CD14-positive monocyte (primary cell): ENCODE data around the gene SPTBN1. TPM values are rescaled to one million over a fixed set of nuclear protein-coding genes. Genes with fewer than 3 reads are reported as not detected.

Experiments used
- DNase-seq, 3 donors: peaks; one replicate each; pipeline ENCODE4 v3.0.0-alpha.2; 2011 to 2022
- H2AFZ ChIP-seq: 2 replicates; pipeline ENCODE4 v1.6.0; 2012; ENCODE audit warnings: mild to moderate bottlenecking, low read depth, low read length, inconsistent platforms; ENCODE audit not compliant: insufficient read depth, poor library complexity, severe bottlenecking
- H3K27ac ChIP-seq, 2 donors: 1 replicate in 1 of 2; 2 replicates in 1 of 2; pipeline ENCODE4 v1.5.1; 2012 to 2013; ENCODE audit warnings: low read length in 2 of 2, control low read depth in 1 of 2, inconsistent platforms in 1 of 2, low read depth in 1 of 2, mild to moderate bottlenecking in 1 of 2
- H3K27me3 ChIP-seq, 2 donors: one replicate each; pipeline versions ENCODE4 v1.6.0 to v1.6.1; 2011 to 2013; ENCODE audit warnings: low read length in 2 of 2; ENCODE audit not compliant: control insufficient read depth in 2 of 2, insufficient read depth in 2 of 2
- H3K36me3 ChIP-seq, 2 donors: replicated peaks in 1 of 2; 1 replicate in 1 of 2; 2 replicates in 1 of 2; pipeline versions ENCODE4 v1.5.1 to v1.6.1; 2012 to 2013; ENCODE audit warnings: low read length in 2 of 2, control low read depth in 1 of 2, inconsistent platforms in 1 of 2, mild to moderate bottlenecking in 1 of 2; ENCODE audit not compliant: insufficient read depth in 2 of 2, control insufficient read depth in 1 of 2
- H3K4me1 ChIP-seq, 2 donors: 1 replicate in 1 of 2; 2 replicates in 1 of 2; pipeline versions ENCODE4 v1.5.1 to v1.6.1; 2012 to 2013; ENCODE audit warnings: low read length in 2 of 2, control low read depth in 1 of 2, inconsistent platforms in 1 of 2, mild to moderate bottlenecking in 1 of 2, moderate library complexity in 1 of 2; ENCODE audit not compliant: insufficient read depth in 2 of 2, control insufficient read depth in 1 of 2
- H3K4me2 ChIP-seq: replicated peaks from 2 replicates; pipeline ENCODE3; 2012; ENCODE audit warnings: low read length, moderate library complexity, mild to moderate bottlenecking; ENCODE audit not compliant: poor library complexity, severe bottlenecking; ENCODE audit errors: extremely low read depth
- H3K4me3 ChIP-seq, 3 experiments: fragments of 200-600 bp in 1 of 3; sonication (generic) in 1 of 3; replicated peaks in 1 of 3; 1 replicate in 2 of 3; 2 replicates in 1 of 3; pipeline ENCODE4 v1.5.1; 2011 to 2013; ENCODE audit warnings: low read length in 3 of 3, mild to moderate bottlenecking in 3 of 3, control low read depth in 2 of 3, low read depth in 2 of 3, inconsistent platforms in 1 of 3, moderate library complexity in 1 of 3
- H3K79me2 ChIP-seq: 2 replicates; pipeline ENCODE4 v1.6.0; 2012; ENCODE audit warnings: mild to moderate bottlenecking, control low read depth, inconsistent platforms, low read length, moderate library complexity; ENCODE audit not compliant: insufficient read depth
- H3K9ac ChIP-seq: 2 replicates; pipeline ENCODE4 v1.6.0; 2017; ENCODE audit warnings: low read length, mild to moderate bottlenecking; ENCODE audit not compliant: insufficient read depth, poor library complexity, severe bottlenecking
- H3K9me3 ChIP-seq, 2 donors: replicated peaks in 1 of 2; 1 replicate in 1 of 2; 2 replicates in 1 of 2; pipeline versions ENCODE4 v1.5.1 to v1.6.1; 2012 to 2013; ENCODE audit warnings: low read length in 2 of 2, control low read depth in 1 of 2; ENCODE audit not compliant: control insufficient read depth in 1 of 2, insufficient read depth in 1 of 2
- H4K20me1 ChIP-seq: 2 replicates; pipeline ENCODE4 v1.6.0; 2012; ENCODE audit warnings: mild to moderate bottlenecking, low read length, control low read depth, moderate library complexity; ENCODE audit not compliant: insufficient read depth
- H3K27ac Mint-ChIP-seq, 7 donors: one replicate each; pipeline ENCODE4 v1.8.0; 2020; ENCODE audit warnings: mild to moderate bottlenecking in 7 of 7, mixed read lengths in 7 of 7, moderate library complexity in 6 of 7, inconsistent platforms in 2 of 7
- H3K27me3 Mint-ChIP-seq, 3 donors: one replicate each; pipeline ENCODE4 v1.8.0; 2021 to 2022; ENCODE audit warnings: low read depth in 3 of 3, mild to moderate bottlenecking in 3 of 3, mixed read lengths in 3 of 3, moderate library complexity in 3 of 3, inconsistent platforms in 1 of 3
- H3K36me3 Mint-ChIP-seq, 2 donors: one replicate each; pipeline ENCODE4 v1.8.0; 2020; ENCODE audit warnings: mixed read lengths in 2 of 2, inconsistent platforms in 1 of 2, mild to moderate bottlenecking in 1 of 2
- H3K4me1 Mint-ChIP-seq: one replicate; pipeline ENCODE4 v1.8.0; 2020; ENCODE audit warnings: mild to moderate bottlenecking, mixed read lengths
- H3K4me3 Mint-ChIP-seq, 2 donors: one replicate each; pipeline ENCODE4 v1.8.0; 2020; ENCODE audit warnings: mild to moderate bottlenecking in 2 of 2, mixed read lengths in 2 of 2, moderate library complexity in 1 of 2
- H3K9me3 Mint-ChIP-seq, 7 donors: one replicate each; pipeline ENCODE4 v1.8.0; 2020 to 2022; ENCODE audit warnings: mixed read lengths in 7 of 7, mild to moderate bottlenecking in 6 of 7, moderate library complexity in 6 of 7, inconsistent platforms in 2 of 7
- CTCF ChIP-seq: fragments of 200-600 bp; IDR thresholded peaks from one replicate; pipeline ENCODE4 v1.8.0; 2022; ENCODE audit warnings: antibody characterized with exemption, mild to moderate bottlenecking
- WGBS: methylation state at CpG from one replicate; pipeline ENCODE4 v1.1.5; 2013; ENCODE audit warnings: missing lambda C conversion rate; ENCODE audit not compliant: insufficient coverage; 5-methylcytosine and 5-hydroxymethylcytosine counted together
- intact Hi-C, 2 donors: fragments of 100-400 bp; cut with micrococcal nuclease; formaldehyde crosslinking; loops; one replicate each; pipeline versions ENCODE4 v1.15.0 to v1.15.1; 2023
- polyA plus RNA-seq, 3 donors: library from polyadenylated mRNA; depleted of rRNA in 1 of 3; unstranded in 2 of 3; stranded (reverse) in 1 of 3; fragments of 300-500 nt in 2 of 3; fragments of >200 nt in 1 of 3; fragmentation: Illumina TruSeq in 2 of 3; gene quantifications; 1 replicate in 2 of 3; 2 replicates in 1 of 3; pipeline ENCODE4 v1.2.3, GENCODE V29; 2012 to 2021

SPTBN1 gene
- polyA plus RNA-seq, 3 donors = 0.79 to 2.8 (median 1.7) TPM

- no peaks in the 10 kb centered on the region for H3K36me3 Mint-ChIP-seq
- Histone ChIP-seq H4K20me1 (no peaks in the 10 kb centered on the region), H2AFZ (peak overlapping the region; percentile 86), H3K9me3 (no peaks in the 10 kb centered on the region), H3K27me3 (peaks cover 0 to 5% of the 10 kb centered on the region in 2 donors), H3K9ac (no peak overlapping the region), H3K27ac (no peak overlapping the region), H3K4me3 (peak overlapping the region in 1 of 3 experiments; percentile 39), H3K36me3 (no peaks in the 10 kb centered on the region), H3K4me1 (peaks cover 9% of the 10 kb centered on the region in 2 donors), H3K4me2 (peak overlapping the region; percentile 59), H3K79me2 (no peaks in the 10 kb centered on the region)
- DNase-seq = peak in 1 of 3 donors; percentile 5
- peaks cover 0 to 1% (median 1%) of the 10 kb centered on the region in 3 donors for H3K27me3 Mint-ChIP-seq
- intact Hi-C loops = no loop called here
- WGBS = 5% methylated on average over 10 of the region's 13 CpGs
- H3K9me3 Mint-ChIP-seq = peaks cover 0 to 7% (median 0%) of the 10 kb centered on the region in 7 donors
- no peak for TF ChIP-seq CTCF
- peak overlapping the region in 2 of 7 donors; percentile 6 to 13 for H3K27ac Mint-ChIP-seq
- peaks cover 15% of the 10 kb centered on the region for H3K4me1 Mint-ChIP-seq
- peak overlapping the region; percentile 33 to 89 for H3K4me3 Mint-ChIP-seq
Observed at GRCh38 chr2:54429811-54430551, 26.1 kb upstream of the SPTBN1 start.

DNA sequence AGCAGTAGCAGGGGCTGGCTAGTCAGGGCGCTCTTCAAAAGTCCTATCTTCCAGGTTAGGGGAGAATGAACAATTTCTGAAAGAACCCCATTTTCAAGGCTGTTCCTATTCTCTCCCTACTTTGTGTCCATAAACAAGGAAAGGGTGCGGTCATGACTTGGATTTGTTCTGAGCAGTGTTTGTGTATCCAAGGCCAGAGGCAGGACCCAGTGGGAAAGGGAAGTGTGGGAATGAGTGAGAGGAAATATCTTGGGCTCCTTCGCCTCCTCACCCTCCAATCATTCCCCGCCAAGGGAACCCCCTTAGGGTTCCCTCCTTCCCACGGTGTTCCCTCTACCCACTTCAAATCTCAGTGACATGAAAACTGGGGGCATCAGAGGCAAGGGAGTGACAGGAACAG, 25.5 kb upstream of the SPTBN1 start:
- DNase-seq = no peak
- Histone ChIP-seq H3K9me3 (no peaks in the 10 kb centered on the region), H3K27ac (no peak overlapping the region), H3K79me2 (no peaks in the 10 kb centered on the region), H3K27me3 (no peaks in the 10 kb centered on the region), H3K4me3 (no peak overlapping the region), H3K9ac (no peak overlapping the region), H3K36me3 (no peaks in the 10 kb centered on the region), H3K4me1 (peaks cover 9% of the 10 kb centered on the region in 2 donors), H4K20me1 (no peaks in the 10 kb centered on the region), H2AFZ (peak overlapping the region; percentile 86), H3K4me2 (no peak overlapping the region)
- H3K27ac Mint-ChIP-seq = no peak overlapping the region
- H3K4me1 Mint-ChIP-seq = peaks cover 15% of the 10 kb centered on the region
- intact Hi-C loops = no loop called here
- peaks cover 0 to 7% (median 0%) of the 10 kb centered on the region in 7 donors for H3K9me3 Mint-ChIP-seq
- H3K36me3 Mint-ChIP-seq = no peaks in the 10 kb centered on the region
- H3K27me3 Mint-ChIP-seq = peaks cover 0 to 1% (median 1%) of the 10 kb centered on the region in 3 donors
- 100% methylated on average over 1 of the region's 5 CpGs for whole genome bisulfite sequencing
- TF ChIP-seq CTCF = no peak
- H3K4me3 Mint-ChIP-seq = no peak overlapping the region
